AG09319 (cell line): ENCODE results near the gene CCR7.

ENCODE experiments used
- DNase-seq: peaks from one replicate; pipeline ENCODE4 v3.0.0-alpha.2; 2010; ENCODE audit warnings: low read depth; ENCODE audit errors: extremely low read depth
- TF ChIP-seq, protein P1 (sequence below): IDR thresholded peaks from 2 replicates; pipeline ENCODE4 v1.5.1; 2011; ENCODE audit warnings: low read depth, mild to moderate bottlenecking, inconsistent platforms, low read length, moderate library complexity

Gene CCR7

DNA sequence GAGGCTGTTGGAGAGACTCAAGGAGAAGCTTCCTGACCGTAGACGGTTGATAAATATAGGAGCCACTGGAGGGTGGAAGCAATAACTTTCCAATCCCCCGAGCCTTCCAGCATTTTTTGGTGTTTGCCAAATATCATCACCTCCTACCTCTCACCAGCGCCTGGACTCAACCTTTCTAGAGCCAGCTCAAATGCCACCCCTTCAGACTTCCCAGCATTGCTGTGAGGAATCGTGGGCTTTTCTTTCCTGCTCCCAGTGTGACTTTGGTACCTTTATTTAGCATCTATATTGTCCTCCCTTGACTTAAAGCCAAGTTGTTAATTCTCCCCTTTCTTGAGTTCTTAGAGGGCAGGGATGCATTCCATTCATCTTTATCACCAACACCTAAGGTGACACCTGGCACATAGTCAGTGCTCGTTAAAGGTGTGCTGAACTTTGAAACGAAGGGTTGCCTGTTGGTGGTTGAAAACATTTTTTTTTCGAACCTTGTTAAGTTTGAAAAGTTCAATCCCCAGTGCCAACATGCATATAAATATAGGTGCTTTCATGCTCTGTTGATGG is 35.3 kb upstream of the CCR7 start:
- TF ChIP-seq, protein P1, sequence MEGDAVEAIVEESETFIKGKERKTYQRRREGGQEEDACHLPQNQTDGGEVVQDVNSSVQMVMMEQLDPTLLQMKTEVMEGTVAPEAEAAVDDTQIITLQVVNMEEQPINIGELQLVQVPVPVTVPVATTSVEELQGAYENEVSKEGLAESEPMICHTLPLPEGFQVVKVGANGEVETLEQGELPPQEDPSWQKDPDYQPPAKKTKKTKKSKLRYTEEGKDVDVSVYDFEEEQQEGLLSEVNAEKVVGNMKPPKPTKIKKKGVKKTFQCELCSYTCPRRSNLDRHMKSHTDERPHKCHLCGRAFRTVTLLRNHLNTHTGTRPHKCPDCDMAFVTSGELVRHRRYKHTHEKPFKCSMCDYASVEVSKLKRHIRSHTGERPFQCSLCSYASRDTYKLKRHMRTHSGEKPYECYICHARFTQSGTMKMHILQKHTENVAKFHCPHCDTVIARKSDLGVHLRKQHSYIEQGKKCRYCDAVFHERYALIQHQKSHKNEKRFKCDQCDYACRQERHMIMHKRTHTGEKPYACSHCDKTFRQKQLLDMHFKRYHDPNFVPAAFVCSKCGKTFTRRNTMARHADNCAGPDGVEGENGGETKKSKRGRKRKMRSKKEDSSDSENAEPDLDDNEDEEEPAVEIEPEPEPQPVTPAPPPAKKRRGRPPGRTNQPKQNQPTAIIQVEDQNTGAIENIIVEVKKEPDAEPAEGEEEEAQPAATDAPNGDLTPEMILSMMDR = no peak
- no peak for DNase-seq

DNA sequence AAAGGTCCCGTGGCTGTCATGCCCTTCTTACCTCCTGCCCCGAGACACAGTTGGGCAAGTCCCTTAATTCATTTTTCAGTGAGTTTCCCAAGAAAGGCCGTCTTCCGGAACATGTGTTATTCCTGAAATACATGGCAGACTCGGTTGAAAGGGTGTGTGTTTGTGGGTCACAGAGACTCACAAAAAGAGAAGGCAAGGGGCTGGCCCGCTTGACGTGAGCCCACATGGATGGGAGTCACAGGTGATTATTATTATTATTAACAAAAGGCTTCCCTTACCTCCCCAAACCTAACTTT is 34.1 kb upstream of the CCR7 start:
- no peak for DNase-seq
- TF ChIP-seq, protein P1 = no peak

DNA sequence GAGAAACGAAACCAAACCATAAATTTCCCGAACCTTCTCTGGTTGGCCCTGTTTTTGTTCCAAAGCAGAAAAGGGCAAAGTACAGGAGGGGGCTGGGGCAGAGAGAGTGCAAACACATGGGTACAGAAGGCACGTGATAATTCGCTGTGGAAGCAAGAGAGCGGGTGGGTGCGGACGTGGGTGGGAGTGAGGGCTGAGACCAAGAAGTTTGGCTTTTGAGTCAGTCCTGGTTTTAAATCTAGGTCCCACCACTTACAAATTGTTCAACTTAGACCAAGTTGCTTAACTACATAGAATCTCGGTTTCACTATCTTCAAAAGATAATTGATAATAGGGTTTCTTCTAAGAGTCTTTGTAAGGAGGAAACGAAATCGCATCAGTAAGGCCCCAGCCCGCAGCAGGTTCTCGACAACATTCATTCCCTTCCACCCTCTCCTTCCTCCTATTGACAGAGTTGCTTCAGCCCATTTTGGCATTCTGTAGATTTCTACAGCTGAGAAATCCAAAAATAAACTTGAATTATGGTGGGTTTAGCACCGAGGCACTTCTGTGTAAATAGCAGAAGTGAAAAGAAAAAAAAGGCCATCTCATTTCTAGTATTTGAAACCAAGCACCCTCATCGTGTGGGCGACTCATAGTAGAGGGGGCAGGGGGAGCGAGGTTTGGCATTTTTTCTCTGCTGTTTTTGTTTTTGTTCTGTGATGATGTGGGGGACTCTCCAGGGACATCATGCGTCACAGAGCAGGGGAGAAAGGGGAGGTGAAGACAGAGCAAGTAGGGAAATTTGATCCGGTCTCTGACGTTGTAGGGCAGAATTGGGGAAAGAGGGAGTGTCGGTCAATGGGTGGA is 33.6 kb upstream of the CCR7 start:
- no peak for DNase-seq
- TF ChIP-seq, protein P1 = no peak

DNA sequence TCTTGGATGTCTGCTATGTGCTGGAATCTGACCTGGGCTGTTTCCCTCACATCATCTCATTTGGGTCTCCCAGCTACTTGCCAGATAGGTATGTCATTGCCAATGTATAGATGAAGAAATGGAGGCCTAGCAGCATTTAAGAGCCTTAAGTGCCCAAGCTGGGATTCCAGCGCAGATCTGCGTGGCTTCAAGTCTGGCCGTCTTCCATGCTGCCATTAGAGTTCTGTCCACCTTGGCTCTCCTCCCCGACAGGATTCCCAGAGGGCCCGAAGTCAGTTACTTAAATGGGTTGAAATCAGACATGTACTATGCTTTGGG is 33.0 kb upstream of the CCR7 start:
- no peak for DNase-seq

DNA sequence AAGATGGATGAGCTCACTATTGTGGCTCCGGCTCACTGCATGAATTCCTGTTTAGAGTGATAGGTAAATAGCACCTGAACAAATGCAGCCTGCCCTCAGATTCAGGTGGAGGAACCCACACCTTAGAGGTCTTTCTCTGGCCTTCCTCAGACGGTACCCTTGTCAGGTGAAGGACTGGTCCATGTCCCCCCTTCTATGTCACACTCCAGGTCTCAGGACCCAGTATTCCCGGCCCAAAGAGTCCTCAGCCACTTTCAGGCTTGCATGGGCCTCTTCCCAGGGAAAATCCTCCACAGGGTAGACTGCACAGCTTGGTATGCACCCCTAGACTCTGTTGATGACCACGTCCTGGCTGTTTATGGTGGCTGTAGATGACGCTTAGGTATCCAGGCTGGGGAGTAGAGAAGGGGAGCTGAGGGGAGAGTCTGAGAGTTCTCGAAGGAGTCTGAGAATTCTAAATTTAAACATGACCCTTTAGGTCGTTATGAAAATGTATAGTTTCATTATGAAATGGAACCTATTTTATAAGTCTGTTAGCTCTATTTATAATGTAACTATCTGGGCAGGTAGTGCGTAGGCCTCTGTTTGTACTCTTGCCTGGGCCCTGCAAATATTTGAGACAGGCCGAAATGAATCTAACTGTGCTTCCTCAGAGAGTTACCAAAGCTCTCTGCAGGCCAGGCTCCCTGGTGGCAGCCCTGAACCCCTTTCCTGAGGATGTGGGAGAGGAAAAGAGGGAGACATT is 32.5 kb upstream of the CCR7 start:
- DNase-seq = no peak

More for the DNA sequence above, 33.0 kb upstream of the CCR7 start:
- TF ChIP-seq, protein P1 = no peak

DNA sequence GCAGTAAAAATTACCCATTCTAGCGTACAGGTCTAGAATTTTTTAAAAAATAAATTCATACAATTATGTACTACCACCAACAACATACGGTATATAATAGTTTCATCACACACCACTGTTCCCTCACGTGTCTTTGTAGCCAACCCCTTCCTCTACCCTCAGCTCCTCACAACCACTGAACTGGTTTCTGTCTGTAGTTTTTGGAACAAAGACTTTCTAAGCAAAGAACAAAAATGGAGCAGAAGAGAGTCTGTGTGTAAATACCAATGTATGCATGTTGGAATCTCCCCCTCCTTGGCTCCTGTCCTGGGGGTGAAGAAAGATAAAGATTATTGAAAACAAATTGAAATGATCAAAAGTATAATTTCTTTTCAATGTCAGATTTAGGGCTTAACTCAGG is 31.9 kb upstream of the CCR7 start:
- no peak for DNase-seq
- TF ChIP-seq, protein P1 = no peak

More for the DNA sequence above, 32.5 kb upstream of the CCR7 start:
- TF ChIP-seq, protein P1 = no peak
